ENCODE data around the gene SIL1. TPM values are rescaled to one million over a fixed set of nuclear protein-coding genes. Genes with fewer than 3 reads are reported as not detected.

The SIL1 gene
- total RNA-seq, 1 donor from 2014 or later: 35.6 TPM

DNA sequence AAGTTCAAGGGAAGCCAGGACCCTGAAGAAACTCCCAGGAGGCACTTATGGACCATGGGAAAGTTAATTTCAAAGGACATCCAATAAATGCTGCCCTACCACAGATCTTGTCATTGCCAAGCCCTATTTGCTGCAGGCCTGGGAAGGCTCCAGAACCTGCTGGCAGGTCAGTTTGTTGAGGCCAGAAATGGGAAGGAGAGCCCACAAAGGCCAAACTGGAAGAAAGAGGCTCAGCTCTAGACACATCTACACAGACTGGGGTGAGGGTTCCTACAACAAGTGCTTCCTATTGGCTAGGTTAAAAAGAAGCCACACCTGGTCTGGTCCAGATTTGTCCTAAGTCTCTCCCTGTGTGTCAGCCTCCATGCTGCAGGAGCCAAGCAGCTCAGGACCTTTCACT, 94.4 kb downstream of the SIL1 start:
- Histone ChIP-seq H3K4me3 (no peak overlapping the region), H3K9me3 (no peaks in the 10 kb centered on the region), H3K36me3 (no peaks in the 10 kb centered on the region), H3K4me1 (peaks cover 27% of the 10 kb centered on the region), H3K27me3 (no peaks in the 10 kb centered on the region), H3K27ac (peak overlapping the region; percentile 74)
- peak in 1 of 2 donors; percentile 54 for DNase-seq (ENCODE audit: extremely low spot score in 2 of 2)
- intact Hi-C loops (cut with DNase I): loop anchor here (10.0 kb wide), 1 partner anchor 161 kb away; no protein-coding TSS in a partner anchor
- TF ChIP-seq POLR2A (IDR thresholded peaks at IDR 0.05) (no peak), POLR2AphosphoS5 (IDR thresholded peaks at IDR 0.05; ENCODE audit: insufficient read depth in 1 of 2, low read depth in 1 of 2) (no peak)
- TF ChIP-seq, protein P1, sequence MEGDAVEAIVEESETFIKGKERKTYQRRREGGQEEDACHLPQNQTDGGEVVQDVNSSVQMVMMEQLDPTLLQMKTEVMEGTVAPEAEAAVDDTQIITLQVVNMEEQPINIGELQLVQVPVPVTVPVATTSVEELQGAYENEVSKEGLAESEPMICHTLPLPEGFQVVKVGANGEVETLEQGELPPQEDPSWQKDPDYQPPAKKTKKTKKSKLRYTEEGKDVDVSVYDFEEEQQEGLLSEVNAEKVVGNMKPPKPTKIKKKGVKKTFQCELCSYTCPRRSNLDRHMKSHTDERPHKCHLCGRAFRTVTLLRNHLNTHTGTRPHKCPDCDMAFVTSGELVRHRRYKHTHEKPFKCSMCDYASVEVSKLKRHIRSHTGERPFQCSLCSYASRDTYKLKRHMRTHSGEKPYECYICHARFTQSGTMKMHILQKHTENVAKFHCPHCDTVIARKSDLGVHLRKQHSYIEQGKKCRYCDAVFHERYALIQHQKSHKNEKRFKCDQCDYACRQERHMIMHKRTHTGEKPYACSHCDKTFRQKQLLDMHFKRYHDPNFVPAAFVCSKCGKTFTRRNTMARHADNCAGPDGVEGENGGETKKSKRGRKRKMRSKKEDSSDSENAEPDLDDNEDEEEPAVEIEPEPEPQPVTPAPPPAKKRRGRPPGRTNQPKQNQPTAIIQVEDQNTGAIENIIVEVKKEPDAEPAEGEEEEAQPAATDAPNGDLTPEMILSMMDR (IDR thresholded peaks at IDR 0.05): no peak

DNA sequence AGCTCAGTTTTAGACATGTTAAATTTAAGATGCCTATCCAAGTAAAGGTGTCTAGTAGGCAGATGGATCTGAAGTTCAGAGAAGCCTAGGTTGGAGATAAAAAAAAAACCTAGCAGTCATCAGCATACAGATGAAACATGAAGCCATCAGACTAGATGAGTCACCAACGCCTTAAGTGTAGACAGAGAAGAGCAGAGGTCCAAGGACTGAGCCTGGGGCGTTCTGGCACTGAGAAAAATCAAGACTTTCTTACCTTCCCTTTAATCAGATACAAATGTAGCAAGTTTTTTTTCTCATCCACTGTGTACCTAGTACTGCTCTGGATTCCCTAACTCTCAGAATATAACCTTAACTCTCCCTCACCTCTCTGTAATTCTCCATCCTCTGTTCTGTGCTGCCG, 97.3 kb downstream of the SIL1 start:
- intact Hi-C loops (cut with DNase I): loop anchor here (10.0 kb wide), 1 partner anchor 164 kb away; no protein-coding TSS in a partner anchor
- TF ChIP-seq POLR2A (IDR thresholded peaks at IDR 0.05) (no peak), POLR2AphosphoS5 (IDR thresholded peaks at IDR 0.05; ENCODE audit: insufficient read depth in 1 of 2, low read depth in 1 of 2) (no peak)
- TF ChIP-seq, protein P1 (IDR thresholded peaks at IDR 0.05): no peak

DNA sequence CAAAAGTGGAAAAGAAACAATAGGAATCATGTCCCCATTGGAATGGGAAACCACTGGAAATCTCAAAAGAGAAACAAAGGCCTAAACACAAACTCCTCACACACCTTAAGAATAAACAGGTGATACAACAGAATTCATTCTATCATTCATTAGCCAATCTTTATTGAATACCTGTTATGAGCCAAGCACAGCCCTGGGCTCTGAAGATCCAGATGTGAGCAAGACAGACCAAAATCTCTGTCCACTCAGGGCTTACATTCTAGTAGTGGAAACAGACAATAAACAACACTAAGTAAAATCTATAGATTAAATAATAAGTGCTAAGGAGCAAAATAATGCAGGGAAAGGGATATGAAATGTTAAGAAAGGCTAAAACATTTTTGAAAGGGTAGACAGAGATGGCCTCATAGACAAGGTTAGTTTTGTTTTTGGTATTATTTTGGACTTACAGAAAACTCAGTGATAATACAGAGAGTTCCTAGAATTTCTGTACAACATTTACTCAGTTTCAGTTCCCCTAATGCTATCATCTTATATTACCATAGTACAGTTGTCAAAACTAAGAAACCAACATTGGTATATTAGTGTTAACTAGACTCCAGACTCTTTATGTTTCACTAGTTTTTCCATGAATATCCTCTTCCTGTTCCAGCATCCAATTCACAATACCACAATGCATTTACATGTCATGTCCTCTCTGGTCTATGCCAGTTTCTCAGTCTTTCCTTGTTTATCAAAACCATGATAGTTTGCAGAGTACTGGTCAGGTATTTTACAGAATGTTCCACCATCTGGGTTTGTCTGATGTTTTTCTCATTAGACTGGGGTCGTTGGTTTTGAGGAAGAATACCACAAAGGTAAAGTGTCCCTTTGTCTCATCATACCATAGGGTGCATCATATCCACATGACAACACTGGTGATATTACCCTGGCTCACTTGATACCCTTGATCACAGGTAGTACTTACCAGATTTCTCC, 103.7 kb downstream of the SIL1 start:
- Histone ChIP-seq H3K36me3 (no peaks in the 10 kb centered on the region), H3K9me3 (no peaks in the 10 kb centered on the region), H3K4me1 (no peaks in the 10 kb centered on the region), H3K4me3 (no peak overlapping the region), H3K27ac (no peak overlapping the region), H3K27me3 (no peaks in the 10 kb centered on the region)
- intact Hi-C loops (cut with DNase I): no loop called here
- TF ChIP-seq, protein P1 (IDR thresholded peaks at IDR 0.05): no peak
- no peak for TF ChIP-seq POLR2A (IDR thresholded peaks at IDR 0.05)
- no peak for TF ChIP-seq POLR2AphosphoS5 (IDR thresholded peaks at IDR 0.05; ENCODE audit: insufficient read depth in 1 of 2, low read depth in 1 of 2)
- DNase-seq (ENCODE audit: extremely low spot score in 2 of 2): no peak

More for the DNA sequence above, 97.3 kb downstream of the SIL1 start:
- no peak overlapping the region for H3K4me3 ChIP-seq
- H3K36me3 ChIP-seq: no peaks in the 10 kb centered on the region
- no peaks in the 10 kb centered on the region for H3K9me3 ChIP-seq
- H3K27me3 ChIP-seq: no peaks in the 10 kb centered on the region
- DNase-seq (ENCODE audit: extremely low spot score in 2 of 2): no peak
- no peak overlapping the region for H3K27ac ChIP-seq
- peaks cover 19% of the 10 kb centered on the region for H3K4me1 ChIP-seq

DNA sequence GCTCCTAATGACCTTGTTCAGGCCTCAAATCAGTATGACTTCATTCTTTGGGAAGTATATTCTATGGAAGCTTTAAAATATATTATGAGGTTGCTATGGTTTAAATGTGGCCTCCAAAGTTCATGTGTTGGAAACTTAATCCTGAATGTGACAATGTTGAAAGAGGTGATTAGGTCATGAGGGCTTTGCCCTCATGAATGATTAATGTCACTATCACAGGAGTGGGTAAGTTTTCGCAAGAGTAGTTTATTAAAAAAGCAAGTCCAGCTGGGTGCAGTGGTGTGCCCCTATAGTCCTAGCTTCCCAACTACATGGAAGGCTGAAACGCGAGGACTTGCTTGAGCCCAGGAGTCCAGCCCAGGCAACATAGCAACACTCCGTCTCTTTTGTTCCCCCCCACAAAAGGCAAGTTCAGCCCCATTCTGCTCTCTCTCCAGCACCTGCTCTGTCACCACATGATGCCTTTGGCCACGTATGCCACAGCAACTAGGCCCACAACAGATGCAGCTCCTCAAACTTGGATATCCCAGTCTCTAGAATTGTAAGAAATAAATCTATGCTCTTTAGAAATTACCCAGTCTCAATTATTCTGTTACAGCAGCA, 105.3 kb downstream of the SIL1 start:
- no peak overlapping the region for H3K27ac ChIP-seq
- no peaks in the 10 kb centered on the region for H3K36me3 ChIP-seq
- no peaks in the 10 kb centered on the region for H3K27me3 ChIP-seq
- TF ChIP-seq POLR2A (IDR thresholded peaks at IDR 0.05): no peak
- TF ChIP-seq, protein P1 (IDR thresholded peaks at IDR 0.05): no peak
- no peak for TF ChIP-seq POLR2AphosphoS5 (IDR thresholded peaks at IDR 0.05; ENCODE audit: insufficient read depth in 1 of 2, low read depth in 1 of 2)
- no peaks in the 10 kb centered on the region for H3K4me1 ChIP-seq
- H3K9me3 ChIP-seq: no peaks in the 10 kb centered on the region
- DNase-seq (ENCODE audit: extremely low spot score in 2 of 2): no peak
- H3K4me3 ChIP-seq: no peak overlapping the region
- intact Hi-C loops (cut with DNase I): no loop called here

All from vagina (tissue), 2 donors.